ENCODE results near the gene GREB1L.

The GREB1L gene

GRCh38 chr18:21548647-21549046 is 306.6 kb downstream of the GREB1L start:
- Histone ChIP-seq H3K4me3 (ENCODE audit: low read depth, low read length, poor library complexity, severe bottlenecking) (no peak overlapping the region), H3K36me3 (ENCODE audit: insufficient read depth, low read length) (peaks cover 67% of the 10 kb centered on the region), H3K4me2 (ENCODE audit: low read length) (no peak overlapping the region), H3K4me1 (ENCODE audit: insufficient read depth, low read length, severe bottlenecking) (no peaks in the 10 kb centered on the region), H4K20me1 (ENCODE audit: insufficient read depth, low read length) (no peaks in the 10 kb centered on the region), H3K9me3 (ENCODE audit: low read length) (no peaks in the 10 kb centered on the region), H3K9me2 (ENCODE audit: low read depth, low read length) (no peaks in the 10 kb centered on the region), H3K27me3 (ENCODE audit: insufficient read depth, low read length) (no peaks in the 10 kb centered on the region), H3K9ac (ENCODE audit: low read length) (no peak overlapping the region), H3K27ac (ENCODE audit: low read depth, low read length, poor library complexity, severe bottlenecking) (no peak overlapping the region), H3K79me2 (ENCODE audit: insufficient read depth, low read length) (no peaks in the 10 kb centered on the region), H3F3A (ENCODE audit: insufficient read depth, low read length) (no peaks in the 10 kb centered on the region), H2AFZ (ENCODE audit: low read length) (no peak overlapping the region)
- TF ChIP-seq, protein P1, sequence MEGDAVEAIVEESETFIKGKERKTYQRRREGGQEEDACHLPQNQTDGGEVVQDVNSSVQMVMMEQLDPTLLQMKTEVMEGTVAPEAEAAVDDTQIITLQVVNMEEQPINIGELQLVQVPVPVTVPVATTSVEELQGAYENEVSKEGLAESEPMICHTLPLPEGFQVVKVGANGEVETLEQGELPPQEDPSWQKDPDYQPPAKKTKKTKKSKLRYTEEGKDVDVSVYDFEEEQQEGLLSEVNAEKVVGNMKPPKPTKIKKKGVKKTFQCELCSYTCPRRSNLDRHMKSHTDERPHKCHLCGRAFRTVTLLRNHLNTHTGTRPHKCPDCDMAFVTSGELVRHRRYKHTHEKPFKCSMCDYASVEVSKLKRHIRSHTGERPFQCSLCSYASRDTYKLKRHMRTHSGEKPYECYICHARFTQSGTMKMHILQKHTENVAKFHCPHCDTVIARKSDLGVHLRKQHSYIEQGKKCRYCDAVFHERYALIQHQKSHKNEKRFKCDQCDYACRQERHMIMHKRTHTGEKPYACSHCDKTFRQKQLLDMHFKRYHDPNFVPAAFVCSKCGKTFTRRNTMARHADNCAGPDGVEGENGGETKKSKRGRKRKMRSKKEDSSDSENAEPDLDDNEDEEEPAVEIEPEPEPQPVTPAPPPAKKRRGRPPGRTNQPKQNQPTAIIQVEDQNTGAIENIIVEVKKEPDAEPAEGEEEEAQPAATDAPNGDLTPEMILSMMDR (IDR thresholded peaks at IDR 0.05; ENCODE audit: low read length), result no peak
- TF ChIP-seq EZH2 (IDR thresholded peaks at IDR 0.05; ENCODE audit: borderline replicate concordance, low read length), result no peak

GRCh38 chr18:21550510-21550970 is 308.5 kb downstream of the GREB1L start:
- Histone ChIP-seq H4K20me1 (ENCODE audit: insufficient read depth, low read length) (no peaks in the 10 kb centered on the region), H2AFZ (ENCODE audit: low read length) (no peak overlapping the region), H3K4me3 (ENCODE audit: low read depth, low read length, poor library complexity, severe bottlenecking) (no peak overlapping the region), H3K9me3 (ENCODE audit: low read length) (no peaks in the 10 kb centered on the region), H3K27me3 (ENCODE audit: insufficient read depth, low read length) (no peaks in the 10 kb centered on the region), H3K36me3 (ENCODE audit: insufficient read depth, low read length) (peaks cover 67% of the 10 kb centered on the region), H3K9ac (ENCODE audit: low read length) (no peak overlapping the region), H3F3A (ENCODE audit: insufficient read depth, low read length) (no peaks in the 10 kb centered on the region), H3K27ac (ENCODE audit: low read depth, low read length, poor library complexity, severe bottlenecking) (no peak overlapping the region), H3K4me1 (ENCODE audit: insufficient read depth, low read length, severe bottlenecking) (no peaks in the 10 kb centered on the region), H3K9me2 (ENCODE audit: low read depth, low read length) (no peaks in the 10 kb centered on the region), H3K79me2 (ENCODE audit: insufficient read depth, low read length) (no peaks in the 10 kb centered on the region), H3K4me2 (ENCODE audit: low read length) (no peak overlapping the region)
- TF ChIP-seq EZH2 (IDR thresholded peaks at IDR 0.05; ENCODE audit: borderline replicate concordance, low read length), result no peak
- TF ChIP-seq, protein P1 (IDR thresholded peaks at IDR 0.05; ENCODE audit: low read length), result no peak

DNA sequence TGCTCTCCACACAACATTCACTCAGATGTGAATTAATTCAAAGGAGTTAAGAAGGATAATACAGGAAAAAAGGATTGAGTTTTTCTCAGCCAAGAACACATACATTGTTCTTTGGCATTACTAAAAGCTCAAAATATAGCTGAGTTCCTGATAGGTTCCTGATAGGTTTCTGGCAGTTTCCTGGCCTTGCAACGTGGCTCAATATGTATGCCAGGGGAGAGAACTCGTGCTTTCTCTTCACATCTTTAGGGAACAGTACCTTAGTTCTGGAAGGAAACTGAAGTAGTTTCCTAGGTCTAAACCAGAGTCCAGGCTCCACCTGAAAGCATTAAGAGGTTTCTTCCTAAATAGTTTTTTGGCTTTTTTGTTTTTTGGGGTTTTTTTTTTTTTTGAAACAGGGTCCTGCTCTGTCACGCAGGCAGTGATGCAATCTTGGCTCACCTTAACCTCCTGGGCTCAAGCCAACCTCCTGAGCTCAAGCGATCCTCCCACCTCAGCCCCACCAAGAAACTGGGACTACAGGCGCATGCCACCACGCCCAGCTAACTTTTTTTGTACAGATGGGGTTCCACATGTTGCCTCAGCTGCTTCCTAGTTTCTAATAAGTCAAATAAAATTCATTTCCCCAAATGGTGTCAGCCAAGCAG is 315.7 kb downstream of the GREB1L start:
- H3K27me3 ChIP-seq (ENCODE audit: insufficient read depth, low read length), result no peaks in the 10 kb centered on the region
- no peak overlapping the region for H3K4me3 ChIP-seq (ENCODE audit: low read depth, low read length, poor library complexity, severe bottlenecking)
- peaks cover 62% of the 10 kb centered on the region for H3K36me3 ChIP-seq (ENCODE audit: insufficient read depth, low read length)
- H4K20me1 ChIP-seq (ENCODE audit: insufficient read depth, low read length), result no peaks in the 10 kb centered on the region
- H3K4me2 ChIP-seq (ENCODE audit: low read length), result no peak overlapping the region
- TF ChIP-seq, protein P1 (IDR thresholded peaks at IDR 0.05; ENCODE audit: low read length), result no peak
- TF ChIP-seq EZH2 (IDR thresholded peaks at IDR 0.05; ENCODE audit: borderline replicate concordance, low read length), result no peak
- H3K9ac ChIP-seq (ENCODE audit: low read length), result no peak overlapping the region
- H3K27ac ChIP-seq (ENCODE audit: low read depth, low read length, poor library complexity, severe bottlenecking), result no peak overlapping the region
- no peaks in the 10 kb centered on the region for H3F3A ChIP-seq (ENCODE audit: insufficient read depth, low read length)
- H2AFZ ChIP-seq (ENCODE audit: low read length), result no peak overlapping the region
- no peaks in the 10 kb centered on the region for H3K79me2 ChIP-seq (ENCODE audit: insufficient read depth, low read length)
- no peaks in the 10 kb centered on the region for H3K9me2 ChIP-seq (ENCODE audit: low read depth, low read length)
- no peaks in the 10 kb centered on the region for H3K4me1 ChIP-seq (ENCODE audit: insufficient read depth, low read length, severe bottlenecking)
- H3K9me3 ChIP-seq (ENCODE audit: low read length), result no peaks in the 10 kb centered on the region
